HepG2 (cell line): Measurements from ENCODE around the gene PDCD1LG2.

ENCODE experiments used
- MEF2D ChIP-seq: sonication (generic); formaldehyde crosslinking; IDR thresholded peaks from 2 replicates; pipeline ENCODE4 v1.5.1; 2020; ENCODE audit warnings: mild to moderate bottlenecking, missing genetic modification reagents
- TCF12 ChIP-seq, 2 experiments: fragments of 450-650 bp in 1 of 2; sonication (generic) in 1 of 2; formaldehyde crosslinking in 1 of 2; IDR thresholded peaks; 2 replicates each; pipeline versions ENCODE4 v1.6.1 to v1.8.0; 2017 to 2022; ENCODE audit warnings: antibody characterized with exemption in 1 of 2, mild to moderate bottlenecking in 1 of 2, missing genetic modification reagents in 1 of 2, moderate library complexity in 1 of 2

DNA sequence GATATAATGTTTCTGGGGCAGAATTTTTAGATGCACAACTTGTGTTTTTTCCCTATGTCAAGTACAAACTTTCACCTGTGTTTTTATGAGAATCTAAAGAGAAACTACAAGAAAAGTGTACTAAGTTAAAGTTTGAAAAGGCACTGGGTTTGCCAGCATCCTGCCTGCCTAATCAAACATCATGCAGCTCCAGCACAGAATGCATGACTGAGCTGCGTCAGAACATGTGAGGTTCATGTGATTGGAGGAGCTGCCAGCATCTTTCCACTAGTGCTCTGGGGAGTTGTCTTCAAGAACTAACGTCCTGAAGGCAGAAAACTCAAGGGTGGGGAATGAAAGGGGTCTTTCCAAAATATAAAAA lies 72.5 kb downstream of the PDCD1LG2 start:
- TF ChIP-seq TCF12 (IDR thresholded peaks at IDR 0.05) (no peak), TCF12 (CRISPR knock-in tag; IDR thresholded peaks at IDR 0.05) (no peak), MEF2D (CRISPR knock-in tag) (no peak)
